SK-N-SH treated with all-trans-retinoic acid at 6 μM for 48 hours (cell line): Measurements from ENCODE around the gene SMARCC2.

ENCODE experiments used
- ATAC-seq: fragments of 200-7000 bp; cut with Tn5 transposase; 3 replicates; pipeline ENCODE4 v1.9.1; 2020; ENCODE audit warnings: mild to moderate bottlenecking, moderate library complexity
- BACH2 ChIP-seq: fragments of 250-450 bp; sonication (Bioruptor Pico); IDR thresholded peaks from 2 replicates; pipeline ENCODE4 v1.9.0; 2021; ENCODE audit warnings: mild to moderate bottlenecking, borderline replicate concordance
- CREB5 ChIP-seq: fragments of 250-450 bp; sonication (Bioruptor Pico); IDR thresholded peaks from 2 replicates; pipeline ENCODE4 v1.5.1; 2020; ENCODE audit warnings: low read depth, mild to moderate bottlenecking, moderate library complexity
- CSDC2 ChIP-seq: fragments of 250-450 bp; sonication (Bioruptor Pico); IDR thresholded peaks from 2 replicates; pipeline ENCODE4 v1.5.0; 2020; ENCODE audit warnings: mild to moderate bottlenecking, moderate library complexity
- CSRNP3 ChIP-seq: fragments of 250-450 bp; sonication (Bioruptor Pico); IDR thresholded peaks from 2 replicates; pipeline ENCODE4 v1.5.1; 2021; ENCODE audit warnings: mild to moderate bottlenecking, moderate library complexity
- ESRRG ChIP-seq: fragments of 250-450 bp; sonication (Bioruptor Pico); IDR thresholded peaks from 2 replicates; pipeline ENCODE4 v1.6.1; 2021; ENCODE audit warnings: mild to moderate bottlenecking
- OSR1 ChIP-seq: fragments of 250-450 bp; sonication (Bioruptor Pico); IDR thresholded peaks from 2 replicates; pipeline ENCODE4 v1.8.0; 2022; ENCODE audit warnings: moderate library complexity, mild to moderate bottlenecking, inconsistent platforms
- PATZ1 ChIP-seq: fragments of 250-450 bp; sonication (Bioruptor Pico); IDR thresholded peaks from 2 replicates; pipeline ENCODE4 v1.8.0; 2020; ENCODE audit warnings: mild to moderate bottlenecking, moderate library complexity, borderline replicate concordance
- POU6F1 ChIP-seq: fragments of 250-450 bp; sonication (Bioruptor Pico); IDR thresholded peaks from 2 replicates; pipeline ENCODE4 v1.8.0; 2021; ENCODE audit warnings: low read depth, mild to moderate bottlenecking, moderate library complexity, borderline replicate concordance
- RARB ChIP-seq: fragments of 250-450 bp; sonication (Bioruptor Pico); IDR thresholded peaks from 2 replicates; pipeline ENCODE4 v1.8.0; 2021; ENCODE audit warnings: mild to moderate bottlenecking, moderate library complexity
- SNAI2 ChIP-seq: fragments of 250-450 bp; sonication (Bioruptor Pico); IDR thresholded peaks from 2 replicates; pipeline ENCODE4 v1.5.0; 2020; ENCODE audit warnings: mild to moderate bottlenecking, moderate library complexity
- TCF4 ChIP-seq: fragments of 250-450 bp; sonication (Bioruptor Pico); IDR thresholded peaks from 2 replicates; pipeline ENCODE4 v1.8.0; 2021; ENCODE audit warnings: mild to moderate bottlenecking, moderate library complexity, borderline replicate concordance
- TOX ChIP-seq: fragments of 250-450 bp; sonication (Bioruptor Pico); IDR thresholded peaks from 2 replicates; pipeline ENCODE4 v1.8.0; 2021; ENCODE audit warnings: mild to moderate bottlenecking, moderate library complexity, borderline replicate concordance
- TSHZ2 ChIP-seq: fragments of 250-450 bp; sonication (Bioruptor Pico); IDR thresholded peaks from 2 replicates; pipeline ENCODE4 v1.5.0; 2020; ENCODE audit warnings: mild to moderate bottlenecking, moderate library complexity
- ZC3H10 ChIP-seq: fragments of 250-450 bp; sonication (Bioruptor Pico); IDR thresholded peaks from 2 replicates; pipeline ENCODE4 v1.5.1; 2021; ENCODE audit warnings: mild to moderate bottlenecking, moderate library complexity
- ZFP3 ChIP-seq: fragments of 250-450 bp; sonication (Bioruptor Pico); IDR thresholded peaks from 2 replicates; pipeline ENCODE4 v1.5.0; 2020; ENCODE audit warnings: mild to moderate bottlenecking, moderate library complexity
- ZFP30 ChIP-seq: fragments of 450-650 bp; formaldehyde crosslinking; IDR thresholded peaks from 2 replicates; pipeline ENCODE4 v1.5.0; 2022; ENCODE audit warnings: mild to moderate bottlenecking, moderate library complexity
- ZNF565 ChIP-seq: fragments of 450-650 bp; formaldehyde crosslinking; conservative IDR thresholded peaks from 2 replicates; pipeline ENCODE4 v1.5.0; 2020; ENCODE audit warnings: low read depth, mild to moderate bottlenecking, moderate library complexity
- ZNF70 ChIP-seq: fragments of 450-650 bp; formaldehyde crosslinking; IDR thresholded peaks from 2 replicates; pipeline ENCODE4 v1.5.0; 2020; ENCODE audit warnings: mild to moderate bottlenecking, moderate library complexity
- ZNF8 ChIP-seq: fragments of 450-650 bp; formaldehyde crosslinking; IDR thresholded peaks from 2 replicates; pipeline ENCODE4 v1.5.0; 2020; ENCODE audit warnings: mild to moderate bottlenecking, moderate library complexity

Gene SMARCC2

GRCh38 chr12:56143870-56144269 is 45.4 kb downstream of the SMARCC2 start:
- TF ChIP-seq ZFP3 (CRISPR knock-in tag), result no peak
- TF ChIP-seq ZNF565, result no peak
- TF ChIP-seq ZFP30 (CRISPR knock-in tag), result no peak
- TF ChIP-seq CREB5, result no peak
- TF ChIP-seq TOX, result no peak
- TF ChIP-seq PATZ1, result no peak
- TF ChIP-seq BACH2, result no peak
- no peak for TF ChIP-seq OSR1 (CRISPR knock-in tag)
- TF ChIP-seq TCF4 (CRISPR knock-in tag), result no peak
- no peak for TF ChIP-seq RARB (CRISPR knock-in tag)
- no peak for TF ChIP-seq ZNF8 (CRISPR knock-in tag)
- no peak for TF ChIP-seq ESRRG (CRISPR knock-in tag)
- no peak for TF ChIP-seq ZC3H10 (CRISPR knock-in tag)
- no peak for TF ChIP-seq CSDC2 (CRISPR knock-in tag)
- no peak for TF ChIP-seq CSRNP3
- no peak for TF ChIP-seq ZNF70
- no peak for ATAC-seq

GRCh38 chr12:56143217-56143616 is 46.1 kb downstream of the SMARCC2 start:
- TF ChIP-seq BACH2, result no peak
- TF ChIP-seq SNAI2, result no peak
- TF ChIP-seq RARB (CRISPR knock-in tag), result no peak

GRCh38 chr12:56141946-56142784 is 47.1 kb downstream of the SMARCC2 start:
- no peak for TF ChIP-seq ZNF8 (CRISPR knock-in tag)
- TF ChIP-seq POU6F1 (CRISPR knock-in tag), result no peak
- TF ChIP-seq TSHZ2 (CRISPR knock-in tag), result no peak
- no peak for TF ChIP-seq ZFP3 (CRISPR knock-in tag)
- TF ChIP-seq OSR1 (CRISPR knock-in tag), result no peak
- TF ChIP-seq TOX, result no peak
- no peak for TF ChIP-seq CREB5
- no peak for TF ChIP-seq ZC3H10 (CRISPR knock-in tag)
- no peak for TF ChIP-seq PATZ1
- ATAC-seq, result no peak

More at GRCh38 chr12:56143217-56143616, 46.1 kb downstream of the SMARCC2 start:
- no peak for ATAC-seq
